CD4-positive, alpha-beta T cell treated with Interleukin-4 for 4 hours (primary cell): ENCODE measurements around the gene PDILT.
"Not testable (repeated sequence)": the region's sequence is repeated elsewhere in the genome, so short reads cannot be mapped to it uniquely, and the experiment has no call there.

Experiments
- DNase-seq: peaks from one replicate; pipeline ENCODE4 v3.0.0-alpha.2; 2020

The PDILT gene

DNA sequence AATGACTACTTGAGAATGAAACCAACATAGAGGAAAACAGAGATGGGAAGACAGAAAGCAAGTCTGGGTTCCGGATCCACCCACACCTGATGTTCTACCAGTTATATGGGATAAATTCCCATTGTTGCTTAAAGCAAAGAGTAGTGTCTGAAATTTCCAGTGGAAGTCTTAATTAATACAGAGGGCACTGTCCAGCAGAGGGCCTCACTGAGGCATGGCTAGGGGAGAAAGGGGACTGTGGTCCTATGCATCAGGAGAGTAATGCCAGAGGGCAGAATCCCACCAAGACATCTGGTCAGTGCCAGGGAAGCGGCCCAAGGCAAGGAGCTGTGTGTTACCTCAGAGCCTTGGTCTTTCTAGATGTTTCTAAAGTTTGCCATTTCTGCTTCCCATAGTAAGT lies 44.5 kb downstream of the PDILT start:
- no peak for DNase-seq

GRCh38 chr16:20355114-20355782 lies 49.3 kb downstream of the PDILT start:
- no peak for DNase-seq

GRCh38 chr16:20353379-20353778 lies 51.2 kb downstream of the PDILT start:
- no peak for DNase-seq

- no peak for DNase-seq
These were observed 51.9 kb downstream of the PDILT start, which contains the start of gene UMOD for GRCh38 chr16:20352615-20353014. TSS of gene UMOD (minus strand) at chr16:20352715. CDS start at chr16:20350737, 1,978 bp downstream.

GRCh38 chr16:20349615-20350014 lies 54.9 kb downstream of the PDILT start:
- no peak for DNase-seq

DNA sequence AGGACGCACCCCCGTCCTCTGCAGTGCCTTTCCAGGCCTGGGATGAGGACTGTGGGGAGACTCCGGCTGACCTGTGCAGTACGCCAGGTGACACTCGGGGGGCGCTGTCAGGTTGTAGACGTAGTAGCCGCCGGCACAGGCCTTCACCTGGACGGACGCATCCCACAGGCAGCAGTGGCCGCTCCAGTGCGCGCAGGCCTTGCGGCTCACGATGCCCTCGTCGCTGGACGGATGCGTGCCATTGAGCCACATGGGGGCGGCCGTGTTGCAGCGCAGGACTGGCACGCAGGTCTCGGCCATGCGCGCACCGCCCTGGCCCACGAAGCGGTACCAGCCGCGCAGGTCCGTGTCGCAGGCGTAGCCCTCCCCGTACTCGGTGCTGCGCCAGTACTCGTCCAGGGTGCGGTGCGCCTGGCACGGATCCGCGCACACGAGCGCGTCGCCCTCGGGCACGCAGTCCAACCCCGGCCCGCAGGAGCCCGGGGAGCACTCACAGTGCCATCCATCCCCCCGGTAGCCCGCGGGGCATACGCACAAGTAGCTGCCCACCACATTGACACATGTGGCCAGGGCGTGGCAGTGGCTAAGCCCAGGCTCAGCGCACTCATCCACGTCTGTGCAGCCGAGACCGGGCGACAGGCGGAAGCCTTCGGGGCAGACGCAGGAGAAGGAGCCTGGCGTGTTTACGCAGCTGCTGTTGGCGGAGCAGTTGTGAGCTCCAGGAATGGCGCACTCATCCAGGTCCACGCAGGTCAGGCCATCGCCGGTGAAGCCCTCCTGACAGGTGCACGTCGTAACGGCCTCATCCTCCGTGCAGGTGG lies 56.0 kb downstream of the PDILT start:
- no peak for DNase-seq

- no peak for DNase-seq
These were observed 56.7 kb downstream of the PDILT start for GRCh38 chr16:20347666-20348364.

GRCh38 chr16:20344611-20345010 lies 59.9 kb downstream of the PDILT start:
- no peak for DNase-seq

GRCh38 chr16:20339744-20340143 lies 64.8 kb downstream of the PDILT start:
- no peak for DNase-seq

- no peak for DNase-seq
These were observed 67.6 kb downstream of the PDILT start for GRCh38 chr16:20336955-20337354.

GRCh38 chr16:20334396-20334795 lies 70.1 kb downstream of the PDILT start:
- no peak for DNase-seq

DNA sequence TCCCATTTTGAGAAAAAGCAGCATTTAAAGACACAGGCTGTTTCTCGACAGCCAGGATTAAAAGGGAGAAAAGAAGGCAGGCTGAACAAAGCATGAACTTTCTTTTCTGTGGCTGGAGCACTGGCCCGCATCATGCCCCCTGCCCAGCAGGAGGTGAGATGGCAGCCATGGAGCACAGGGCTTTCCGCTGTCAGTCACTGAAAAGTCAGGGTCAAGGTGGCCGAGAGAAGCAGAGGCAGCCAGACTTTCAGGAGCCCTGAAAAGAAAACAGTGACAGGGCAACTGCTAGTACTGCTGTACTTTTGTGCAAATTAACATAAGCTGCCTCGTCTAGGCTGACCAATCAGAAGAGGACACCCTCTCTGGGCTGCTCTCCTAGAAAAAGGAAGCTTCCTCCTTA lies 71.4 kb downstream of the PDILT start:
- no peak for DNase-seq

GRCh38 chr16:20332411-20332810 lies 72.1 kb downstream of the PDILT start:
- no peak for DNase-seq

DNA sequence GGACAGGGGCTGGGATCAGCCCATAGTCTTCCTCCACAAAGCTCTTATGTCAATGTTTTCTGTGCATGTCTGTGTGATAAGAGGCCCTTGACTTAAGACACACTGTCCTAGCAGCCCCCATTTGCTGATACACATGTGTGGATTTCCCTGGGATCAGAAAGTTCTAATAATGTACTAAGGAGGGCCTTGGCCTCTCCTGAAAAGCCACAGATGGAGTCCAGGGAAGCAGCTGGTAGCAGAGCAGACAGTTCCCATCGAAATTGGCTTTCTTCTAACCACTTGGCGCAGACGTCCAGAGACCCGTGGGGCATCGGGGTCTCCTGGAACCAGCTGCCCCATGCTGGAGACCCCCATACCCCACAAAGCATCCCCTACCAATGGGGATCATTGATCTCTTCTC lies 72.9 kb downstream of the PDILT start:
- no peak for DNase-seq

DNA sequence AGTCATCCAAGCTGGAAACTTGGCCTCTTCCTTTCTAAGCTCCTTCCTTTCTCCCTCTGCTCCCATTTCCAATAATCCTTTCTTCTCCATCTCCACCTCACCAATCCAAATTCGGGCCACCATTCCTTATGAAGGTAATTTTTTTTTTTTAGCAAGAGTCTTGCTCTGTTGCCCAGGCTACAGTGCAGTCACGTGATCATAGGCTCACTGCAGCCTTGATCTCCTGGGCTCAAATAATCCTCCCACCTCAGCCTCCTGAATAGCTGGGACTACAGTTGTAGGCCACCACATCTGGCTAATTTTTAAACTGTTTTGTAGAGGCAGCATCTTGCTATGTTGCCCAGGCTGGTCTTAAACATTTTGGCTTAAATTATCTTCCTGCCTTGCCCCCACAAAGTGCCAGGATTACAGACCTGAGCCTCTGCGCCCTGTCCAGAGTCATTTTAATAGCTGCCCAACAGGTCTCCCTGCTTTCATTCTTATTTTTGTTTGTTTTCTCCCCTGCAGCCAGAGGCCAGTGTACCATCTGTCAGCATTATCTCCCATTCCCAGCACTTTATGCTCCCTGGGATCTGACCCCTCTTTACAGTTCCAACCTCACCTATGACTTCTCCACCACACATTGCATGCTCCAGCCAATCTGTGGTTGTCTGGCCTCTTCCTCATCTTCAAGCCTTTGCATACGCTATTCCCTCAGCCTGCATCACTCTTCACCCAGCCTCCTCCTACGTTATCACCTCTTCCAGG lies 75.0 kb downstream of the PDILT start:
- no peak for DNase-seq

DNA sequence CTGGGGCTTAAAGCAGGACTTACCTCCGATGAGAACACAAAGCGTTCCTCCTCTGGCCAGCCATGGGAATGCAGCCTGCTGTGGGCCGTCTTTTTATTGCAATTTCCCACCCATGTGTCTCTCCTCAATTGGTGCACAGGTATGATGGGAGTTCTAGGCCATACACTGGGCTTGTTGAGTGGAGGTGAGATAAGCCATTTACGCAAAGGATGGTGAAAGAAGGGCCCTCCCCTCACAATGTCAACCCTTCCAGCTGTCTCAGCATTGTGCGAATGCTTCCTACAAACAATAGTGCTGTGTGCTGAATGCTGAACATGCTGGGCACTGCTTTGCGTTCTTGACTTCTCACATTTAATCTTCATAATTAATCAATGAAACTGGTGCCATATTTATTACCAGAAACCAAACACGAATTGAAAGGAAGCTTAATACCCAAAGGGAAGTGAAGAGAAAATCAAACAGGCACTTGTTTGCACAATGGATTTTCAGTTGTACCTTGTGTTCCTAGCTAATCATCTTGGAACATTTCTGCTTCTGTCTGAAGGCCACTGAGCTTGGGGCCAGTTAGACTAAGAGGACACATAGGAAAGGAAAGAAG lies 77.0 kb downstream of the PDILT start, which contains the start of gene GP2:
TSS of gene GP2 (minus strand) at position 70 of the 598 bp plus-strand sequence. CDS start 1,082 bp downstream, outside the sequence.
- no peak for DNase-seq

DNA sequence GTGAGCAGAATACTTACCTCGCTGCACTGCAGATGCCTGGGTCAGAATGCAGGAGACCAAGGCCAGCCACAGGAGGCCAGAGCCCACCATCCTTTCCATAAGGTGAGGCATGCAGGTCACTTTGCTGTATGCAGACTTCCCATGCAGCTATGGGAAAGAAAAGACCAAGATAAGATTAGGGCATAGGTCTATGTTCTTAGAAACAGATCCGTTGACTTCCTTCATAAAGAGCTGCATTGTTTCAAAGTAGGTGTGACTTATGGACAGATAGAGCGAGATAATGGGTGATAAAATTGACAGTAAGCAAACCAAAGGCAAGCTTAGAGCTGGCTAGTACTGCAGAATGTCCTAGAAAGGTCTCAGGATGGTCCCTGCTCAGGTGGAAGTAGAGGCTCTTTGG lies 78.2 kb downstream of the PDILT start:
- DNase-seq = no peak

- DNase-seq = no peak
These were observed 79.5 kb downstream of the PDILT start for GRCh38 chr16:20325005-20325404.

GRCh38 chr16:20323591-20324117 lies 80.9 kb downstream of the PDILT start:
- no peak for DNase-seq

DNA sequence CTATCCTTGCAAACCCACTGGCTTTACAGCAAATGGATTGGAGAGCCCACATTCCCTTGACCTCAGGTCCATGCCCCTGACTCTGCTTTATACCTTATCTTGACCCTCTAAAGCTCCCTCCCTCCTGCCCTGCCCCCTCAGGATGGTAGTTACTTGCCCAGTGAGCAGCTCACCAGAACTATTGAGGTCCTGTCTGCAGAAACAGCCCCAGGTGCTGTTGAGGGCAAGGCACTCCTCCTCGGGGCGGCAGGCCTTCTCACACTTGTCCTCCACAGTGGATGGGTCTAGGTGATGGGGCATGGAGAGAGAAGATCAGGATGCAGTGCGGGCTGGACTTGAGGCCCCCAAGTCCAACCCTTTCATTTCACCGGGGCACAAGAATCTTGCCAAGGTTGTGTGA lies 81.8 kb downstream of the PDILT start:
- DNase-seq = no peak

GRCh38 chr16:20321671-20322070 lies 82.9 kb downstream of the PDILT start:
- DNase-seq = no peak

DNA sequence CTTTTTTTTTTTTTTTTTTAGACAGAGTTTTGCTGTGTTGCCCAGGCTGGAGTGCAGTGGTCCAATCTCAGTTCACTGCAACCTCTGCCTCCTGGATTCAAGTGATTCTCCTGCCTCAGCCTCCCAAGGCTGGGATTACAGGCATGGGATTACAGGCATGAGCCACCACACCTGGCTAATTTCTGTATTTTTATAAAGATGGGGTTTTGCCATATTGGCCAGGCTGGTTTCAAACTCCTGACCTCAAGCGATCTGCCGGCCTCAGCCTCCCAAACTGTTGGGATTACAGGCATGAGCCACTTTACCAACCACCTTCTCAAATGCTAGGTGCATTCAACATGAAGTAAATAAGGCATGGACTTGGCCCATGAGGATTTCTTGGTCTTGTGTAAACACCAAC lies 83.5 kb downstream of the PDILT start:
- DNase-seq = not testable (repeated sequence)
